ENCODE data around the gene MDFI. TPM values are rescaled to one million over a fixed set of nuclear protein-coding genes. Genes with fewer than 3 reads are reported as not detected.

The MDFI gene
- polyA plus RNA-seq, 1 experiment, result not detected

DNA sequence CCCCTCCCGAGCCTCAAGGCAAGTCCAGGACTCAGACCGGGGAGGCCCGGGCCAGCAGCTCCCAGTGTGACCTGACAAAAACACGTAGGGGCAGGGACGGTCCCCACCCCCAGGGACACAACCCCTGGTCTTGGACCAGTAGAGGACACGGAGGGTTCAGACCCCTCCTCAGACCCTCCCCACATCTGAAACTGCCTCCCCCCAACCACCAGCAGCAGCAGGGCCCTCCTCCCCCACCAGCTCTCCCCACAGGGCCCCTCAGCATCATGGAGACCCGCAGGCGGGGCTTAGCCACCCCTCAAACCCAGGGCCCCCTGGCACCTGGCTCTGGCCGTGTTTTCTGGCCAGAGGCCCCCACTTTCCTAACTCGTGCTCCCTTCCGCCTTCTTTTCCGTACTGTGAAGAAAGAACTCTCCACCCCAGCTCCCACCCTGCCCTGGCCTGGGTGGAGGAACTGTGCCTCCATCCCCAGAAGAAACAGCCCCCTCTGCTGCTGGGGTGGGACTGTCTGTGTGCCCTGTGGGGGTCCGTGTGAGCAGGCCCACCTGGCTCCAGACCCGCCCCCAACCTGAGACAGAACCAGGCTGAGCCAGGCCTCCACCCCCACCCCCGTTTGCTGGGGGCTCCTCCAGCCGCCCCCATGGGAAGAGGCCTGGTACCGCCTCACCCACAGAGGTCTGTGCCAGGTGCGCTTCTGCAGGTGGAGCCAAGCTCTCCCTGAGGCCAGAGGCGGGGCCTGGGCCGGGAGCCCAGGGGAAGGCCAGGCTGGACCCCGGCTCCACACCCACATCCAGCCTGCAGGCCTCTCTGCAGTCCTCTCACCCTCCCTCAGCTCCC lies 39.0 kb upstream of the MDFI start:
- CTCF ChIA-PET, result interaction anchor here (0.6 to 8.2 kb wide), 5 partner anchors 49 to 335 kb away, joined by 3 to 57 read pairs (median 3); no protein-coding TSS in a partner anchor
- POLR2A ChIA-PET, result interaction anchor here (0.5 kb wide), 1 partner anchor 31 kb away, joined by 26 read pairs; no protein-coding TSS in a partner anchor
- no peaks in the 10 kb centered on the region for H3K27me3 ChIP-seq (ENCODE audit: control insufficient read depth, insufficient read depth, low read length)
- TF ChIP-seq, protein P1, sequence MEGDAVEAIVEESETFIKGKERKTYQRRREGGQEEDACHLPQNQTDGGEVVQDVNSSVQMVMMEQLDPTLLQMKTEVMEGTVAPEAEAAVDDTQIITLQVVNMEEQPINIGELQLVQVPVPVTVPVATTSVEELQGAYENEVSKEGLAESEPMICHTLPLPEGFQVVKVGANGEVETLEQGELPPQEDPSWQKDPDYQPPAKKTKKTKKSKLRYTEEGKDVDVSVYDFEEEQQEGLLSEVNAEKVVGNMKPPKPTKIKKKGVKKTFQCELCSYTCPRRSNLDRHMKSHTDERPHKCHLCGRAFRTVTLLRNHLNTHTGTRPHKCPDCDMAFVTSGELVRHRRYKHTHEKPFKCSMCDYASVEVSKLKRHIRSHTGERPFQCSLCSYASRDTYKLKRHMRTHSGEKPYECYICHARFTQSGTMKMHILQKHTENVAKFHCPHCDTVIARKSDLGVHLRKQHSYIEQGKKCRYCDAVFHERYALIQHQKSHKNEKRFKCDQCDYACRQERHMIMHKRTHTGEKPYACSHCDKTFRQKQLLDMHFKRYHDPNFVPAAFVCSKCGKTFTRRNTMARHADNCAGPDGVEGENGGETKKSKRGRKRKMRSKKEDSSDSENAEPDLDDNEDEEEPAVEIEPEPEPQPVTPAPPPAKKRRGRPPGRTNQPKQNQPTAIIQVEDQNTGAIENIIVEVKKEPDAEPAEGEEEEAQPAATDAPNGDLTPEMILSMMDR (IDR thresholded peaks at IDR 0.05; ENCODE audit: insufficient read depth, low read depth, low read length), result no peak
- no peak overlapping the region for H3K4me3 ChIP-seq (ENCODE audit: low read depth, low read length)
- DNase-seq (ENCODE audit: low read depth), result no peak
- H3K36me3 ChIP-seq (ENCODE audit: control insufficient read depth, insufficient read depth, low read length), result peaks cover 15% of the 10 kb centered on the region

DNA sequence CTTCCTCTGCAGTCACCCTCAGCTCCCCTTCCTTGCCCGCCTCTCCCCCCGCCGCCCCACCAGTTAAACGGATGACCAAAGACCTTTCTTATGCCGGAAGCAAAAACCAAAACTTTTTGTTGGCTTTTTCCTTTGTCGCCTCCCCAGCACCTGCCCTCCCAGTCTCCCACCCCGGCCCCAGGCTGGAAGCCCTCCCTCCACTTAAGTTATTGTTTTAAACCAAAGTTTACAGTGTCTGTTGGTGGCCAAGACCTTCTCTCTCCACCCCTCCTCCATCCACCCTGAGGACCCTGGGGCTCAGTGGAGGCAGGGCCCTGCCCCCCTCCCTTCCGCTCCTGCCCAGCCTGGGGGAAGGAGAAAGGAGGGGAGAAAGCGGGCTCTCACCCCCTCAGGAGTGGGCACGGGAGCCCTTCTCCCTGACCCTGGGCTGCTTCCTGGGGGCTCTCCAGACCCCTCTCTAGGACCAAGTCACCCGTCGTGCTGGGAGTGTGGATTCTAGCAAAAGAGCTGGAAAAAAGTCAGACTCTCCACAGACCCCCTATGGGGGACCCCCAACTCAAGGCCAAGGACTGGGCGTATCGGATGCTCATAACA lies 38.3 kb upstream of the MDFI start:
- CTCF ChIA-PET, result interaction anchor here (1.0 to 8.2 kb wide), 4 partner anchors 8 to 334 kb away, joined by 3 to 57 read pairs (median 5); no protein-coding TSS in a partner anchor
- H3K4me3 ChIP-seq (ENCODE audit: low read depth, low read length), result no peak overlapping the region
- no peak for DNase-seq (ENCODE audit: low read depth)
- peaks cover 15% of the 10 kb centered on the region for H3K36me3 ChIP-seq (ENCODE audit: control insufficient read depth, insufficient read depth, low read length)
- TF ChIP-seq, protein P1 (IDR thresholded peaks at IDR 0.05; ENCODE audit: insufficient read depth, low read depth, low read length), result no peak
- H3K27me3 ChIP-seq (ENCODE audit: control insufficient read depth, insufficient read depth, low read length), result no peaks in the 10 kb centered on the region
- POLR2A ChIA-PET, result interaction anchor here (0.5 kb wide), 1 partner anchor 31 kb away, joined by 26 read pairs; no protein-coding TSS in a partner anchor

DNA sequence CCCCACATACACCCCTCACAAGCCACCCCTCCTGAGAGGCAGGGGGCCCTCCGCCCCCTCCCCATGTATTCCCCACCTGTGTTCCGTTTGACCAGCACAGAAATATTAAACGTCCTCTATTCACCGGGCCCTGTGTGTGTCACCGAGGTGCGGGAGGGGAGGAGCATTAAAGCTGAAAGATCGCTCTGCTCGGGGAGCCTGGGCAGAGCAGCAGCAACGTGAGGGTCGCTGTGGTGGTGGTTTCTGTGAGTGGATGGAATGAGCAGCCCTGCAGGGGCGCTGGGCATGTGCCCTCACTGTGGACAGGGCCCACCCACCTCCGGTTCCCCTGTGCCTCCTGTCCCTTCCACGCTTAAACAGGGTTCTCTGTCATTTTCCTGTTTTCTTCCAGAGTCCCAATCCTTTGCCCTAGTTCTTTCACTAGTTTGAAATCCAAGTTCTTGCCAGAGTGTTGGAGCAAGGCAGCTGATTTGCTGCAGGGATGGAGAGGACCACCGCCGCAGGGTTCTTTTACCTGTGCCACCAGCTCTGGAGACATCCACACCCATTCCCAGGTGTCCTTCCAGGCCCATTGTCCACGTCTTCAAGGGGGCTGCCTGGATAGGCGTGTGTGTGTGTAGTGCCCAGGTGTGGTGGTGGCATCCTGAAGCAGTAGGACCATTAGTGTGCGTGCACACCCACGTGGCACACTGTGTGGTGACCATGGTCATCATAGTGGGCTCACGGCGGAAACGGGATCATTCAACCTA lies 37.6 kb upstream of the MDFI start:
- Histone ChIP-seq H3K4me3 (ENCODE audit: low read depth, low read length) (no peak overlapping the region), H3K27me3 (ENCODE audit: control insufficient read depth, insufficient read depth, low read length) (no peaks in the 10 kb centered on the region), H3K36me3 (ENCODE audit: control insufficient read depth, insufficient read depth, low read length) (peaks cover 15% of the 10 kb centered on the region)
- ChIA-PET CTCF (interaction anchor here (1.0 to 8.2 kb wide), 5 partner anchors 8 to 333 kb away, joined by 3 to 57 read pairs (median 6); no protein-coding TSS in a partner anchor), POLR2A (no interaction called here)
- DNase-seq (ENCODE audit: low read depth), result no peak
- TF ChIP-seq, protein P1 (IDR thresholded peaks at IDR 0.05; ENCODE audit: insufficient read depth, low read depth, low read length), result no peak

DNA sequence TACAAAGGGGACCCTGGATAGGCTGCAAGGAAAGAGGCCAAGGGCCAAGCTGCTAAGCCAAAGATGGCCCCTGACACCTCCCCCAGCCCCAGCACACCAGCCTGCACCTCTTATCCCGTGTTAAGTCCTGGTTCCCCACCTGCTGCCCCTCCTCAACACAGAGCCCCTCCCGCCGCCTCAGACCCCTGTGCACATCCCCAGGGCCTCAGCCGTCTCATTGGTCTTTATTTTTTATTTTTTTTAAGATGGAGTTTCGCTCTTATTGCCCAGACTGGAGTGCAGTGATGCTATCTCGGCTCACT lies 37.1 kb upstream of the MDFI start:
- CTCF ChIA-PET, result interaction anchor here (1.2 to 3.2 kb wide), 6 partner anchors 9 to 233 kb away, joined by 4 to 33 read pairs (median 14); no protein-coding TSS in a partner anchor
- no peak for DNase-seq (ENCODE audit: low read depth)
- Histone ChIP-seq H3K36me3 (ENCODE audit: control insufficient read depth, insufficient read depth, low read length) (peaks cover 13% of the 10 kb centered on the region), H3K4me3 (ENCODE audit: low read depth, low read length) (no peak overlapping the region), H3K27me3 (ENCODE audit: control insufficient read depth, insufficient read depth, low read length) (no peaks in the 10 kb centered on the region)
- TF ChIP-seq, protein P1 (IDR thresholded peaks at IDR 0.05; ENCODE audit: insufficient read depth, low read depth, low read length), result no peak
- POLR2A ChIA-PET, result no interaction called here

DNA sequence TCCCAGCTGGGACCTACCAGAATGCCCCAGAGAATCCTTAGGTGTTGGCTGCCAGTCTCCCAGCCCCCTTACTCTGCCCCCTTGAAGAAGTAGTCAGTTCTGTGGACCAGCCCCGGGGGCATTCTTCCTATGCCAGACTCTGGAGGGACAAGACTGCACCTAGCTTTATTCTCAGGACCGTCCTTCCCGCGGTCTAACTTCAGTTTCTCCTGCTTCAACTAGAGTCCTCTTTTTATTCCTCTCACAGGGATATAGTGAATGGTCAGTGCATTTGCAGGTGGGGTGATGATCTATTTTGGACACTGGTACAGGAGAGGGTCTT lies 35.9 kb upstream of the MDFI start:
- no peaks in the 10 kb centered on the region for H3K27me3 ChIP-seq (ENCODE audit: control insufficient read depth, insufficient read depth, low read length)
- POLR2A ChIA-PET, result no interaction called here
- DNase-seq (ENCODE audit: low read depth), result no peak
- no peak overlapping the region for H3K4me3 ChIP-seq (ENCODE audit: low read depth, low read length)
- H3K36me3 ChIP-seq (ENCODE audit: control insufficient read depth, insufficient read depth, low read length), result peaks cover 11% of the 10 kb centered on the region
- TF ChIP-seq, protein P1 (IDR thresholded peaks at IDR 0.05; ENCODE audit: insufficient read depth, low read depth, low read length), result no peak
- CTCF ChIA-PET, result interaction anchor here (0.5 to 3.2 kb wide), 26 partner anchors 8 to 275 kb away, joined by 3 to 33 read pairs (median 4); partner anchors contain the start of gene TOMM6
